ENCODE measurements around the gene RAD51D.

GRCh38 chr17:35094902-35095301 is 24.8 kb downstream of the RAD51D start:
- TF ChIP-seq, protein P1, sequence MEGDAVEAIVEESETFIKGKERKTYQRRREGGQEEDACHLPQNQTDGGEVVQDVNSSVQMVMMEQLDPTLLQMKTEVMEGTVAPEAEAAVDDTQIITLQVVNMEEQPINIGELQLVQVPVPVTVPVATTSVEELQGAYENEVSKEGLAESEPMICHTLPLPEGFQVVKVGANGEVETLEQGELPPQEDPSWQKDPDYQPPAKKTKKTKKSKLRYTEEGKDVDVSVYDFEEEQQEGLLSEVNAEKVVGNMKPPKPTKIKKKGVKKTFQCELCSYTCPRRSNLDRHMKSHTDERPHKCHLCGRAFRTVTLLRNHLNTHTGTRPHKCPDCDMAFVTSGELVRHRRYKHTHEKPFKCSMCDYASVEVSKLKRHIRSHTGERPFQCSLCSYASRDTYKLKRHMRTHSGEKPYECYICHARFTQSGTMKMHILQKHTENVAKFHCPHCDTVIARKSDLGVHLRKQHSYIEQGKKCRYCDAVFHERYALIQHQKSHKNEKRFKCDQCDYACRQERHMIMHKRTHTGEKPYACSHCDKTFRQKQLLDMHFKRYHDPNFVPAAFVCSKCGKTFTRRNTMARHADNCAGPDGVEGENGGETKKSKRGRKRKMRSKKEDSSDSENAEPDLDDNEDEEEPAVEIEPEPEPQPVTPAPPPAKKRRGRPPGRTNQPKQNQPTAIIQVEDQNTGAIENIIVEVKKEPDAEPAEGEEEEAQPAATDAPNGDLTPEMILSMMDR (IDR thresholded peaks at IDR 0.05; ENCODE audit: insufficient read depth, low read length): no peak
- TF ChIP-seq POLR2AphosphoS5 (IDR thresholded peaks at IDR 0.05; ENCODE audit: low read depth) (no peak), REST (IDR thresholded peaks at IDR 0.05; ENCODE audit: insufficient replicate concordance, low read depth) (no peak)
